Measurements from ENCODE around the gene CATSPER4. TPM values are rescaled to one million over a fixed set of nuclear protein-coding genes. Genes with fewer than 3 reads are reported as not detected.

Gene CATSPER4
- total and polyA plus RNA-seq, 2 of the 8 experiments (the other 6 are each of a cell fraction or from before 2014, with no cell fraction given), result 0.65 to 0.83 TPM

DNA sequence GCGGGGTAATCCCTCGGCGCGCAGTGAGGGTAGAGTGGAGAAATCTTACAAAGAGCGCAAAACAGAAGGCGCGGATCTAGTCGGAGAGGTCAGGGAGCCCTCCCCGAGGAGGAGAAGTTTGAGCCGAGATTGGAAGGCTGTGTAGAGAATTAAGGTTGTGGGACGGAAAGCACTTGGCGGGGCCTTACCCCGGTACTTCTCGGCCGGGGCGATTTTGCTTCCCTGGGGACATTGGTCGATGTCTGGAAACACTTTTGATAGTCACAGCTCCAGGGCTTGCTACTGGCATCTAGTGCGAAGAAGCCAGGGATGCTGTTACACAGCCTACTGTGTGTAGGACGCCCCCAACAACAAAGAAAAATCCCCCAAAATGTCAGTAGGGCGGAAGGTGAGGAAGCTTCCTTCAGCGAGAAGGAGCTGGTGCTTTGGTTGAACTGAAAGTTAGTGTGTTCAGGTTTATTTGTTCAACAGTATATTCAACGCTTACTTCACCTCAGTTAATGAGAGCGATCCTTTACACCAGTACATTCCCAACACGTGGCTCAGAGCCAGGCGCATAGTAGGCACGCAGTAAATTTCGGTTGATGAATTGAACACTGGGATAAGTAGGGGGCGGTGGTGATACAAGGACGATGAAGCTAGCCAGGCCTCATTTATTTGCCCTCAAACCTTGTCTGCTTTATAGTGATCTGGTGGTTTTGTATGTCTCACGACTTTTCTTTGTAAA is 44.4 kb downstream of the CATSPER4 start (continued):
- TF ChIP-seq, protein P1, sequence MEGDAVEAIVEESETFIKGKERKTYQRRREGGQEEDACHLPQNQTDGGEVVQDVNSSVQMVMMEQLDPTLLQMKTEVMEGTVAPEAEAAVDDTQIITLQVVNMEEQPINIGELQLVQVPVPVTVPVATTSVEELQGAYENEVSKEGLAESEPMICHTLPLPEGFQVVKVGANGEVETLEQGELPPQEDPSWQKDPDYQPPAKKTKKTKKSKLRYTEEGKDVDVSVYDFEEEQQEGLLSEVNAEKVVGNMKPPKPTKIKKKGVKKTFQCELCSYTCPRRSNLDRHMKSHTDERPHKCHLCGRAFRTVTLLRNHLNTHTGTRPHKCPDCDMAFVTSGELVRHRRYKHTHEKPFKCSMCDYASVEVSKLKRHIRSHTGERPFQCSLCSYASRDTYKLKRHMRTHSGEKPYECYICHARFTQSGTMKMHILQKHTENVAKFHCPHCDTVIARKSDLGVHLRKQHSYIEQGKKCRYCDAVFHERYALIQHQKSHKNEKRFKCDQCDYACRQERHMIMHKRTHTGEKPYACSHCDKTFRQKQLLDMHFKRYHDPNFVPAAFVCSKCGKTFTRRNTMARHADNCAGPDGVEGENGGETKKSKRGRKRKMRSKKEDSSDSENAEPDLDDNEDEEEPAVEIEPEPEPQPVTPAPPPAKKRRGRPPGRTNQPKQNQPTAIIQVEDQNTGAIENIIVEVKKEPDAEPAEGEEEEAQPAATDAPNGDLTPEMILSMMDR (IDR thresholded peaks at IDR 0.05; ENCODE audit: control extremely low read depth in 1 of 3, insufficient read depth in 1 of 3, low read depth in 1 of 3, low read length in 3 of 3), result peak in 1 of 3 experiments; percentile 24; a peak in 1 of 4 replicates
- peak; percentile 24 for TF ChIP-seq SAP30 (IDR thresholded peaks at IDR 0.05; ENCODE audit: insufficient read depth, insufficient replicate concordance, low read length)
- TF ChIP-seq NRF1 (IDR thresholded peaks at IDR 0.05; ENCODE audit: low read depth, low read length), result no peak

Data from H1 (cell line).